T-cell (primary cell): ENCODE measurements around the gene CFAP141. TPM values are rescaled to one million over a fixed set of nuclear protein-coding genes. Genes with fewer than 3 reads are reported as not detected.
"Not testable (repeated sequence)": the region's sequence is repeated elsewhere in the genome, so short reads cannot be mapped to it uniquely, and the experiment has no call there.

Source experiments
- ATAC-seq, 4 experiments: fragments of 200-7000 bp in 3 of 4; fragments of 150-1000 bp in 1 of 4; cut with Tn5 transposase; replicated peaks in 1 of 4; 1 replicate in 3 of 4; 2 replicates in 1 of 4; pipeline ENCODE4 v1.10.0; 2021; ENCODE audit warnings: moderate library complexity in 3 of 4, mild to moderate bottlenecking in 2 of 4, moderate number of reproducible peaks in 1 of 4
- CTCF ChIA-PET, 2 donors: fragments of 300-600 bp; sonication (Branson Sonifier 250); formaldehyde crosslinking; loops; one replicate each; lab custom pipeline; 2022; ENCODE audit warnings: antibody characterized with exemption in 2 of 2; lab: Charles Lee
- POLR2A ChIA-PET, 2 donors: fragments of 300-600 bp; sonication (Branson Sonifier 250); formaldehyde crosslinking; loops; one replicate each; lab custom pipeline; 2022; ENCODE audit warnings: antibody characterized with exemption in 2 of 2; lab: Charles Lee
- DNase-seq, 35 experiments: peaks; one replicate each; pipeline versions ENCODE4 v3.0.0 to v3.0.0-alpha.2; 2013 to 2023
- H3K27ac ChIP-seq: one replicate; pipeline ENCODE4 v1.5.1; 2013; ENCODE audit warnings: low read length
- H3K27me3 ChIP-seq, 2 experiments: replicated peaks in 1 of 2; 1 replicate in 1 of 2; 2 replicates in 1 of 2; pipeline versions ENCODE4 v1.6.1 to v1.7.0; 2013; ENCODE audit warnings: low read length in 1 of 2, mixed read lengths in 1 of 2; ENCODE audit not compliant: control insufficient read depth in 2 of 2, insufficient read depth in 2 of 2; ENCODE audit errors: extremely low read depth in 1 of 2
- H3K36me3 ChIP-seq, 2 donors: 1 replicate in 1 of 2; 2 replicates in 1 of 2; pipeline versions ENCODE4 v1.6.1 to v1.7.0; 2013; ENCODE audit warnings: low read length in 1 of 2; ENCODE audit not compliant: control insufficient read depth in 2 of 2, insufficient read depth in 1 of 2; ENCODE audit errors: extremely low read depth in 1 of 2
- H3K4me1 ChIP-seq, 2 experiments: 1 replicate in 1 of 2; 2 replicates in 1 of 2; pipeline versions ENCODE4 v1.6.1 to v1.7.0; 2013; ENCODE audit warnings: low read length in 2 of 2, mixed read lengths in 1 of 2; ENCODE audit not compliant: insufficient read depth in 2 of 2, control insufficient read depth in 1 of 2; ENCODE audit errors: extremely low read depth in 1 of 2
- H3K4me3 ChIP-seq, 2 donors: 1 replicate in 1 of 2; 2 replicates in 1 of 2; pipeline versions ENCODE4 v1.5.1 to v1.7.0; 2013; ENCODE audit warnings: mild to moderate bottlenecking in 2 of 2, low read length in 1 of 2, moderate library complexity in 1 of 2; ENCODE audit not compliant: control insufficient read depth in 1 of 2; ENCODE audit errors: extremely low read depth in 1 of 2
- H3K9me3 ChIP-seq: 2 replicates; pipeline ENCODE4 v1.7.0; 2013
- H3K27ac Mint-ChIP-seq, 2 donors: one replicate each; pipeline ENCODE4 v1.8.0; 2020 to 2021; ENCODE audit warnings: mild to moderate bottlenecking in 2 of 2, mixed read lengths in 2 of 2
- H3K27me3 Mint-ChIP-seq, 2 donors: one replicate each; pipeline ENCODE4 v1.8.0; 2021 to 2022; ENCODE audit warnings: mixed read lengths in 2 of 2
- H3K36me3 Mint-ChIP-seq: one replicate; pipeline ENCODE4 v1.8.0; 2021; ENCODE audit warnings: mixed read lengths
- H3K4me1 Mint-ChIP-seq, 3 donors: one replicate each; pipeline ENCODE4 v1.8.0; 2020 to 2022; ENCODE audit warnings: mixed read lengths in 3 of 3, mild to moderate bottlenecking in 1 of 3
- H3K4me3 Mint-ChIP-seq, 3 donors: one replicate each; pipeline ENCODE4 v1.8.0; 2020 to 2022; ENCODE audit warnings: mild to moderate bottlenecking in 3 of 3, mixed read lengths in 3 of 3, moderate library complexity in 3 of 3
- H3K9me3 Mint-ChIP-seq, 3 donors: one replicate each; pipeline ENCODE4 v1.8.0; 2020 to 2022; ENCODE audit warnings: mixed read lengths in 3 of 3
- WGBS: methylation state at CpG from one replicate; pipeline ENCODE4 v1.1.5; 2013; ENCODE audit warnings: missing lambda C conversion rate; ENCODE audit not compliant: insufficient coverage; 5-methylcytosine and 5-hydroxymethylcytosine counted together
- total RNA-seq, 35 experiments: library from RNA in 6 of 35; stranded (reverse) in 6 of 35; fragments of 120-200 nt in 1 of 35; gene quantifications; one replicate each; pipeline versions ENCODE4 v1.2.1 to v1.2.4 and lab custom pipeline; 2013 to 2026

The CFAP141 gene
- total RNA-seq, 5 donors from 2014 or later (not counting 1 experiment from before 2014, with no cell fraction given): not detected

- Mint-ChIP-seq H3K27me3 (no peaks in the 10 kb centered on the region), H3K27ac (peak overlapping the region in 1 of 2 donors; percentile 4), H3K4me1 (peaks cover 38 to 43% (median 39%) of the 10 kb centered on the region in 3 donors), H3K4me3 (no peak overlapping the region), H3K9me3 (no peaks in the 10 kb centered on the region), H3K36me3 (peaks cover 63% of the 10 kb centered on the region)
- Histone ChIP-seq H3K9me3 (no peaks in the 10 kb centered on the region), H3K4me1 (no peaks in the 10 kb centered on the region), H3K4me3 (no peak overlapping the region), H3K27ac (no peak overlapping the region), H3K36me3 (peaks cover 8 to 88% of the 10 kb centered on the region in 2 donors), H3K27me3 (no peaks in the 10 kb centered on the region)
- no peak for DNase-seq
- CTCF ChIA-PET: no interaction called here
- POLR2A ChIA-PET: no interaction called here
- WGBS: 100% methylated on average over 1 of the region's 2 CpGs
- ATAC-seq: no peak
Observed at GRCh38 chr1:154237435-154237834, 31.3 kb upstream of the CFAP141 start.

- no peak overlapping the region for H3K4me3 ChIP-seq
- ChIA-PET CTCF (no interaction called here), POLR2A (no interaction called here)
- Mint-ChIP-seq H3K4me3 (no peak overlapping the region), H3K9me3 (no peaks in the 10 kb centered on the region), H3K27me3 (no peaks in the 10 kb centered on the region), H3K4me1 (peaks cover 32 to 37% (median 33%) of the 10 kb centered on the region in 3 donors), H3K27ac (no peak overlapping the region), H3K36me3 (peaks cover 58% of the 10 kb centered on the region)
- no peak for ATAC-seq
- H3K27me3 ChIP-seq: no peaks in the 10 kb centered on the region
- H3K4me1 ChIP-seq: no peaks in the 10 kb centered on the region
- 100% methylated on average over 3 of the region's 4 CpGs for WGBS
- no peak overlapping the region for H3K27ac ChIP-seq
- no peak for DNase-seq
- H3K36me3 ChIP-seq: peaks cover 8 to 88% of the 10 kb centered on the region in 2 donors
- no peaks in the 10 kb centered on the region for H3K9me3 ChIP-seq
Observed at GRCh38 chr1:154236855-154237254, 30.7 kb upstream of the CFAP141 start.

DNA sequence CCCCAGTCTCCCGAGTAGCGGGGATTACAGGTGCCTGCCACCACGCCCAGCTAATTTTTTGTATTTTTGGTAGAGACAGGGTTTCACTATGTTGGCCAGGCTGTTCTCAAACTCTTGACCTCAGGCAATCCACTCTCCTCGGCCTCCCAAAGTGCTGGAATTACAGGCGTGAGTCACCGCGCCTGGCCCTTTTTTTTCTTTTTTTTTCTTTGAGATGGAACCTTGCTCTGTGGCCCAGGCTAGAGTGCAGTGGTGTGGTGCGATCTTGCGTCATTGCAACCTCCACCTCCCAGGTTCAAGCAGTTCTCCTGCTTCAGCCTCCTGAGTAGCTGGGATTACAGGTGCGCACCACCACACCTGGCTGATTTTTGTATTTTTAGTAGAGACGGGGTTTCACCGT, 27.0 kb upstream of the CFAP141 start:
- Mint-ChIP-seq H3K4me1 (peaks cover 13 to 20% (median 16%) of the 10 kb centered on the region in 3 donors), H3K36me3 (peaks cover 59% of the 10 kb centered on the region)
- 91% methylated on average over 5 of the region's 12 CpGs for WGBS
- H3K27ac Mint-ChIP-seq, H3K9me3 ChIP-seq, H3K27me3 ChIP-seq, ATAC-seq, H3K4me3 Mint-ChIP-seq, DNase-seq, H3K27ac ChIP-seq, H3K9me3 Mint-ChIP-seq, H3K4me1 ChIP-seq, H3K27me3 Mint-ChIP-seq, H3K4me3 ChIP-seq, POLR2A ChIA-PET: not testable (repeated sequence)
- CTCF ChIA-PET: interaction anchor here in 1 of 2 donors (0.7 kb wide), 1 partner anchor 16 kb away, joined by 3 read pairs; no protein-coding TSS in a partner anchor
- H3K36me3 ChIP-seq: peaks cover 6 to 89% of the 10 kb centered on the region in 2 donors

- H3K4me1 Mint-ChIP-seq: peaks cover 20 to 21% (median 20%) of the 10 kb centered on the region in 3 donors
- not testable (repeated sequence) for H3K27ac Mint-ChIP-seq, H3K9me3 ChIP-seq, H3K9me3 Mint-ChIP-seq, H3K27ac ChIP-seq, H3K4me1 ChIP-seq, H3K27me3 ChIP-seq, DNase-seq, ATAC-seq, H3K27me3 Mint-ChIP-seq, H3K4me3 ChIP-seq, H3K4me3 Mint-ChIP-seq
- H3K36me3 Mint-ChIP-seq: peaks cover 52% of the 10 kb centered on the region
- ChIA-PET CTCF (interaction anchor here in 1 of 2 donors (0.7 kb wide), 1 partner anchor 17 kb away, joined by 3 read pairs; no protein-coding TSS in a partner anchor), POLR2A (interaction anchor here in 1 of 2 donors (0.6 kb wide), 1 partner anchor 334 kb away, joined by 8 read pairs; no protein-coding TSS in a partner anchor)
- WGBS: no CpG with 5 or more reads among the region's 3 CpGs
- H3K36me3 ChIP-seq: peaks cover 6 to 87% of the 10 kb centered on the region in 2 donors
Observed at GRCh38 chr1:154231112-154231511, 25.0 kb upstream of the CFAP141 start.

DNA sequence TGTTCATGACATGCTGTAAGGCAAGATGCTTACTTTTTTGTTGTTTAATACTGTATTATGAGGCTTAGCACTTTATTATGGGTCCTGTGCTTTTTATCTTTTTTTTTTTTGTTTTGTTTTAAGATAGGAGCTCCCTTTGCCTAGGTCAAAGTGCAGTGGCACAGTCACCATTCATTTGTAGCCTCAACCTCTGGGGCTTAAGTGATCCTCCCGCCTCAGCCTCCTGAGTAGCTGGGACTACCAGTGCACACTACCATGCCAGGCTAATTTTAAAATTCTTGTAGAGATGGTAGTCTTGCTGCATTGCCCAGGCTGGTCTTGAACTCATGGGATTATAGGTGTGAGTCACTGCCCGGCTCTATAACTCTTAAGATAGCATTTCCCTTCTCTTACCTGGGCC, 19.2 kb upstream of the CFAP141 start:
- ChIA-PET CTCF (interaction anchor here in 1 of 2 donors (0.6 kb wide), 2 partner anchors 33 to 36 kb away, joined by 3 to 4 read pairs; no protein-coding TSS in a partner anchor), POLR2A (interaction anchor here (0.5 to 0.7 kb wide), 2 partner anchors 112 to 397 kb away, joined by 3 to 4 read pairs; no protein-coding TSS in a partner anchor)
- DNase-seq: no peak
- no CpG with 5 or more reads among the region's 2 CpGs for WGBS
- Mint-ChIP-seq H3K4me3 (no peak overlapping the region), H3K4me1 (peaks cover 57 to 61% (median 58%) of the 10 kb centered on the region in 3 donors), H3K9me3 (no peaks in the 10 kb centered on the region), H3K27me3 (no peaks in the 10 kb centered on the region), H3K36me3 (peaks cover 36% of the 10 kb centered on the region), H3K27ac (peak overlapping the region; percentile 55 to 99)
- H3K4me3 ChIP-seq: no peak overlapping the region
- H3K36me3 ChIP-seq: peaks cover 0 to 45% of the 10 kb centered on the region in 2 donors
- peaks cover 11 to 15% of the 10 kb centered on the region in 2 experiments for H3K4me1 ChIP-seq
- no peaks in the 10 kb centered on the region for H3K9me3 ChIP-seq
- no peak overlapping the region for H3K27ac ChIP-seq
- ATAC-seq: no peak
- H3K27me3 ChIP-seq: no peaks in the 10 kb centered on the region

GRCh38 chr1:154223621-154224020, 17.5 kb upstream of the CFAP141 start:
- no peak for ATAC-seq
- no peak overlapping the region for H3K4me3 ChIP-seq
- H3K4me1 Mint-ChIP-seq: peaks cover 68 to 74% (median 68%) of the 10 kb centered on the region in 3 donors
- ChIA-PET POLR2A (interaction anchor here (0.7 to 0.9 kb wide), 2 partner anchors 590 to 1649 kb away, joined by 3 read pairs; partner anchors contain the start of gene CHTOP (in 1 of the 2)), CTCF (interaction anchor here in 1 of 2 donors (1.2 kb wide), 1 partner anchor 111 kb away, joined by 3 read pairs; no protein-coding TSS in a partner anchor)
- H3K4me3 Mint-ChIP-seq: peak overlapping the region in 1 of 3 donors; percentile 21
- peak overlapping the region; percentile 54 to 99 for H3K27ac Mint-ChIP-seq
- H3K27ac ChIP-seq: no peak overlapping the region
- peaks cover 35% of the 10 kb centered on the region for H3K36me3 Mint-ChIP-seq
- no peaks in the 10 kb centered on the region for H3K9me3 ChIP-seq
- DNase-seq: no peak
- H3K27me3 ChIP-seq: no peaks in the 10 kb centered on the region
- H3K9me3 Mint-ChIP-seq: no peaks in the 10 kb centered on the region
- peaks cover 0 to 37% of the 10 kb centered on the region in 2 donors for H3K36me3 ChIP-seq
- H3K27me3 Mint-ChIP-seq: no peaks in the 10 kb centered on the region
- no CpG with 5 or more reads among the region's 2 CpGs for WGBS
- peaks cover 23 to 26% of the 10 kb centered on the region in 2 experiments for H3K4me1 ChIP-seq
